GM23338 (cell line): ENCODE data around the gene KCNAB1. TPM values are rescaled to one million over a fixed set of nuclear protein-coding genes. Genes with fewer than 3 reads are reported as not detected.

Experiments
- ATAC-seq: fragments of 200-7000 bp; cut with Tn5 transposase; 3 replicates; pipeline ENCODE4 v1.9.1; 2020
- DNase-seq: peaks from one replicate; pipeline ENCODE4 v3.0.0-alpha.2; 2015; ENCODE audit warnings: low spot score
- H2AFZ ChIP-seq: fragments of 200-600 bp; sonication (generic); 2 replicates; pipeline ENCODE4 v1.8.0; 2016; ENCODE audit warnings: antibody characterized with exemption, mild to moderate bottlenecking, moderate library complexity
- H3F3A ChIP-seq: fragments of 200-600 bp; sonication (generic); replicated peaks from 2 replicates; pipeline ENCODE4 v1.8.0; 2017; ENCODE audit warnings: antibody characterized with exemption, mixed run types, low read depth
- H3K27ac ChIP-seq: fragments of 200-600 bp; sonication (generic); 2 replicates; pipeline ENCODE4 v1.6.1; 2016; ENCODE audit warnings: low read depth
- H3K27me3 ChIP-seq: fragments of 200-600 bp; sonication (generic); 2 replicates; pipeline ENCODE4 v1.8.0; 2016; ENCODE audit warnings: mild to moderate bottlenecking, mixed run types, moderate library complexity; ENCODE audit not compliant: insufficient read depth
- H3K36me3 ChIP-seq: fragments of 200-600 bp; sonication (generic); 2 replicates; pipeline ENCODE4 v1.8.0; 2016; ENCODE audit warnings: mild to moderate bottlenecking; ENCODE audit not compliant: insufficient read depth
- H3K4me1 ChIP-seq: fragments of 200-600 bp; sonication (generic); 2 replicates; pipeline ENCODE4 v1.8.0; 2016; ENCODE audit warnings: mild to moderate bottlenecking, moderate library complexity; ENCODE audit not compliant: insufficient read depth
- H3K4me2 ChIP-seq: fragments of 200-600 bp; sonication (generic); 2 replicates; pipeline ENCODE4 v1.7.1; 2017; ENCODE audit warnings: mixed run types
- H3K4me3 ChIP-seq: fragments of 200-600 bp; sonication (generic); 2 replicates; pipeline ENCODE4 v1.6.1; 2016; ENCODE audit warnings: mixed run types
- H3K79me2 ChIP-seq: fragments of 200-600 bp; sonication (generic); replicated peaks from 2 replicates; pipeline ENCODE4 v1.8.0; 2017; ENCODE audit warnings: mild to moderate bottlenecking; ENCODE audit not compliant: insufficient read depth
- H3K9me2 ChIP-seq: fragments of 200-600 bp; sonication (generic); 2 replicates; pipeline ENCODE4 v1.8.0; 2017; ENCODE audit not compliant: insufficient read depth
- H4K20me1 ChIP-seq: fragments of 200-600 bp; sonication (generic); replicated peaks from 2 replicates; pipeline ENCODE4 v1.8.0; 2017; ENCODE audit warnings: mild to moderate bottlenecking; ENCODE audit not compliant: insufficient read depth
- H3K27ac Mint-ChIP-seq: 2 replicates; pipeline ENCODE4 v1.8.0; 2020; ENCODE audit warnings: inconsistent platforms, mild to moderate bottlenecking, moderate library complexity, mixed read lengths
- H3K27me3 Mint-ChIP-seq: 3 replicates; pipeline ENCODE4 v1.8.0; 2022; ENCODE audit warnings: low read depth, mild to moderate bottlenecking, moderate library complexity, mixed read lengths, inconsistent platforms; ENCODE audit not compliant: insufficient read depth, poor library complexity
- H3K36me3 Mint-ChIP-seq: 3 replicates; pipeline ENCODE4 v1.8.0; 2021; ENCODE audit warnings: low read depth, mild to moderate bottlenecking, inconsistent platforms, moderate library complexity, mixed read lengths
- H3K4me1 Mint-ChIP-seq: 3 replicates; pipeline ENCODE4 v1.8.0; 2020; ENCODE audit warnings: mild to moderate bottlenecking, inconsistent platforms, mixed read lengths
- H3K4me3 Mint-ChIP-seq: 3 replicates; pipeline ENCODE4 v1.8.0; 2021; ENCODE audit warnings: moderate library complexity, mild to moderate bottlenecking, inconsistent platforms, mixed read lengths
- H3K9me3 Mint-ChIP-seq: 3 replicates; pipeline ENCODE4 v1.8.0; 2020; ENCODE audit warnings: moderate library complexity, mild to moderate bottlenecking, inconsistent platforms, mixed read lengths
- CREB1 ChIP-seq: fragments of 250-450 bp; sonication (Bioruptor Pico); IDR thresholded peaks from 2 replicates; pipeline ENCODE4 v1.5.0; 2020; ENCODE audit warnings: low read depth, mild to moderate bottlenecking, moderate library complexity
- JUNB ChIP-seq: IDR thresholded peaks from one replicate; pipeline ENCODE4 v1.6.1; 2016; ENCODE audit warnings: antibody characterized with exemption; ENCODE audit not compliant: unreplicated experiment
- NANOG ChIP-seq: IDR thresholded peaks from 2 replicates; pipeline ENCODE4 v1.6.1; 2016; ENCODE audit warnings: antibody characterized with exemption, borderline replicate concordance
- REST ChIP-seq: IDR thresholded peaks from one replicate; pipeline ENCODE4 v1.6.1; 2018; ENCODE audit warnings: antibody characterized with exemption; ENCODE audit not compliant: unreplicated experiment
- ZNF462 ChIP-seq: fragments of 250-450 bp; sonication (Bioruptor Pico); IDR thresholded peaks from 2 replicates; pipeline ENCODE4 v1.5.0; 2020; ENCODE audit warnings: mild to moderate bottlenecking, moderate library complexity
- polyA plus RNA-seq: library from polyadenylated mRNA; unstranded; fragments of >200 nt; fragmentation: Nextera tagmentation; extraction: Ambion mirVana; gene quantifications from 2 replicates; pipeline ENCODE4 v1.2.1, GENCODE V29; 2016
- total RNA-seq: library from RNA; depleted of rRNA; stranded (reverse); fragments of >200 nt; shearing (Covaris generic); gene quantifications from 2 replicates; pipeline ENCODE4 v1.2.3, GENCODE V29; 2014

The KCNAB1 gene
- total and polyA plus RNA-seq, 2 experiments from 2014 or later, result 0.69 to 2.6 TPM

- TF ChIP-seq ZNF462 (CRISPR knock-in tag) (no peak), JUNB (no peak), REST (no peak), CREB1 (no peak)
Observed at GRCh38 chr3:156373654-156374053, 253.3 kb downstream of the KCNAB1 start (continued).

- no peak overlapping the region for H3K27ac Mint-ChIP-seq
- Histone ChIP-seq H3K36me3 (no peaks in the 10 kb centered on the region), H3K4me2 (no peak overlapping the region), H3F3A (no peaks in the 10 kb centered on the region), H3K9me2 (peaks cover 11% of the 10 kb centered on the region; the same call in 1 of the 2 replicates), H2AFZ (no peak overlapping the region), H3K4me3 (no peak overlapping the region), H3K4me1 (peaks cover 25% of the 10 kb centered on the region), H4K20me1 (no peaks in the 10 kb centered on the region), H3K27ac (no peak overlapping the region), H3K27me3 (no peaks in the 10 kb centered on the region), H3K79me2 (no peaks in the 10 kb centered on the region)
- H3K4me1 Mint-ChIP-seq, result peaks cover 27% of the 10 kb centered on the region
- peaks cover 7% of the 10 kb centered on the region for H3K27me3 Mint-ChIP-seq
- no peak overlapping the region for H3K4me3 Mint-ChIP-seq
- no peak for DNase-seq
- no peak for ATAC-seq
- H3K36me3 Mint-ChIP-seq, result no peaks in the 10 kb centered on the region
- H3K9me3 Mint-ChIP-seq, result no peaks in the 10 kb centered on the region; the same call in 2 of the 3 replicates
- TF ChIP-seq JUNB (no peak), CREB1 (no peak), NANOG (no peak), ZNF462 (CRISPR knock-in tag) (no peak)
Observed at GRCh38 chr3:156376199-156376598, 255.8 kb downstream of the KCNAB1 start.
